ENCODE data around the gene CWC27.

The CWC27 gene

GRCh38 chr5:64768358-64769312 lies at the start of gene CWC27, which contains the start of gene SREK1IP1:
CWC27 (plus strand) TSS chr5:64768930; CDS start chr5:64769147, 217 bp downstream.
SREK1IP1 (minus strand) TSS chr5:64768691; CDS start chr5:64768517, 174 bp downstream.
- peak; percentile 90 for DNase-seq
- H3K36me3 ChIP-seq (replicated peaks) = no peaks in the 10 kb centered on the region
- peak within 1 kb of the TSS; percentile 94 for H3K4me3 ChIP-seq (ENCODE audit: low read depth, low read length)
- H3K27me3 ChIP-seq (replicated peaks) = no peaks in the 10 kb centered on the region
- TF ChIP-seq CTCF (IDR thresholded peaks at IDR 0.05; ENCODE audit: low read depth, low read length, missing control alignments) = peak; percentile 47
- H3K27ac ChIP-seq = peak within 1 kb of the TSS; percentile 98
- in situ Hi-C loops (cut with HindIII; ENCODE audit: low pct_ligation_motif_present, low sequenced_read_pairs) = no loop called here

- Histone ChIP-seq H3K36me3 (replicated peaks) (no peaks in the 10 kb centered on the region), H3K27ac (no peak overlapping the region), H3K27me3 (replicated peaks) (no peaks in the 10 kb centered on the region), H3K4me3 (ENCODE audit: low read depth, low read length) (no peak overlapping the region)
- in situ Hi-C loops (cut with HindIII; ENCODE audit: low pct_ligation_motif_present, low sequenced_read_pairs) = no loop called here
- no peak for TF ChIP-seq CTCF (IDR thresholded peaks at IDR 0.05; ENCODE audit: low read depth, low read length, missing control alignments)
- DNase-seq = no peak
Measured at GRCh38 chr5:64722588-64722987, 46.1 kb upstream of the CWC27 start.

GRCh38 chr5:64727150-64727549 lies 41.6 kb upstream of the CWC27 start:
- no peak overlapping the region for H3K4me3 ChIP-seq (ENCODE audit: low read depth, low read length)
- H3K27me3 ChIP-seq (replicated peaks) = no peaks in the 10 kb centered on the region
- TF ChIP-seq CTCF (IDR thresholded peaks at IDR 0.05; ENCODE audit: low read depth, low read length, missing control alignments) = no peak
- no peak overlapping the region for H3K27ac ChIP-seq
- in situ Hi-C loops (cut with HindIII; ENCODE audit: low pct_ligation_motif_present, low sequenced_read_pairs) = no loop called here
- no peaks in the 10 kb centered on the region for H3K36me3 ChIP-seq (replicated peaks)
- no peak for DNase-seq

- Histone ChIP-seq H3K36me3 (replicated peaks) (peaks cover 3% of the 10 kb centered on the region), H3K27ac (no peak overlapping the region), H3K4me3 (ENCODE audit: low read depth, low read length) (no peak overlapping the region), H3K27me3 (replicated peaks) (no peaks in the 10 kb centered on the region)
- in situ Hi-C loops (cut with HindIII; ENCODE audit: low pct_ligation_motif_present, low sequenced_read_pairs) = no loop called here
- no peak for TF ChIP-seq CTCF (IDR thresholded peaks at IDR 0.05; ENCODE audit: low read depth, low read length, missing control alignments)
- no peak for DNase-seq
Measured at GRCh38 chr5:64742411-64742810, 26.3 kb upstream of the CWC27 start.

- in situ Hi-C loops (cut with HindIII; ENCODE audit: low pct_ligation_motif_present, low sequenced_read_pairs) = no loop called here
- no peak overlapping the region for H3K27ac ChIP-seq
- no peaks in the 10 kb centered on the region for H3K27me3 ChIP-seq (replicated peaks)
- H3K4me3 ChIP-seq (ENCODE audit: low read depth, low read length) = no peak overlapping the region
- no peak for TF ChIP-seq CTCF (IDR thresholded peaks at IDR 0.05; ENCODE audit: low read depth, low read length, missing control alignments)
- peaks cover 3% of the 10 kb centered on the region for H3K36me3 ChIP-seq (replicated peaks)
- no peak for DNase-seq
Measured at GRCh38 chr5:64742821-64743220, 25.9 kb upstream of the CWC27 start.

All from brain microvascular endothelial cell (primary cell).